Prostate gland (tissue), 2 donors: Measurements from ENCODE around the gene CCDC148.

ENCODE experiments used
- POLR2A ChIP-seq: fragments of 450-650 bp; IDR thresholded peaks from one replicate; pipeline ENCODE4 v1.6.1; 2016; ENCODE audit warnings: antibody characterized with exemption, mild to moderate bottlenecking
- TF ChIP-seq, protein P1 (sequence below), 4 experiments: fragments of 200-600 bp in 2 of 4; fragments of 450-650 bp in 2 of 4; sonication (generic) in 2 of 4; IDR thresholded peaks; 1 replicate in 3 of 4; 2 replicates in 1 of 4; pipeline ENCODE4 v1.5.1; 2016 to 2019; ENCODE audit warnings: antibody characterized with exemption in 4 of 4, mild to moderate bottlenecking in 2 of 4, moderate library complexity in 2 of 4

DNA sequence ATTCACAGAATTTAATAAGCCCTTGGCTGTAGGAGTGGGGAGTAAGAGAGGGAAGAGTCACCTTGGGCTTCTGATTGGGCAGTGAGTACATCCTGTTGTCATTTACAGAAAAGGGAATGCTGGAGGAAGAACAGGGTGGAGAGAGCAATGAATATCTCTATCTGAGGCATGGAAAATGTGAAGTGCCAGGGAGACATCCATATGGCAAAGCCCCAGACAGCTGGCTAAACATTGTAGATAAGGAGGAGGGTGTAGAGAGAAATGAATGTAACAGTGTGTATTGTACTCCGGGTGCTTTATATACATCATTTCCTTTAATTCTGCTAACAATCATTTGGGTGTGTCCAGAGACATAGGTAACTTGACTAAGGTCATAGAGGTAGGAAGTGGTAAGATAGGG is 251.3 kb downstream of the CCDC148 start:
- TF ChIP-seq, protein P1, sequence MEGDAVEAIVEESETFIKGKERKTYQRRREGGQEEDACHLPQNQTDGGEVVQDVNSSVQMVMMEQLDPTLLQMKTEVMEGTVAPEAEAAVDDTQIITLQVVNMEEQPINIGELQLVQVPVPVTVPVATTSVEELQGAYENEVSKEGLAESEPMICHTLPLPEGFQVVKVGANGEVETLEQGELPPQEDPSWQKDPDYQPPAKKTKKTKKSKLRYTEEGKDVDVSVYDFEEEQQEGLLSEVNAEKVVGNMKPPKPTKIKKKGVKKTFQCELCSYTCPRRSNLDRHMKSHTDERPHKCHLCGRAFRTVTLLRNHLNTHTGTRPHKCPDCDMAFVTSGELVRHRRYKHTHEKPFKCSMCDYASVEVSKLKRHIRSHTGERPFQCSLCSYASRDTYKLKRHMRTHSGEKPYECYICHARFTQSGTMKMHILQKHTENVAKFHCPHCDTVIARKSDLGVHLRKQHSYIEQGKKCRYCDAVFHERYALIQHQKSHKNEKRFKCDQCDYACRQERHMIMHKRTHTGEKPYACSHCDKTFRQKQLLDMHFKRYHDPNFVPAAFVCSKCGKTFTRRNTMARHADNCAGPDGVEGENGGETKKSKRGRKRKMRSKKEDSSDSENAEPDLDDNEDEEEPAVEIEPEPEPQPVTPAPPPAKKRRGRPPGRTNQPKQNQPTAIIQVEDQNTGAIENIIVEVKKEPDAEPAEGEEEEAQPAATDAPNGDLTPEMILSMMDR (IDR thresholded peaks at IDR 0.05) = no peak
- no peak for TF ChIP-seq POLR2A
